HG02798 (cell line): ENCODE measurements around the gene BRF1.

Experiments used
- ATAC-seq: cut with Tn5 transposase; IDR thresholded peaks from one replicate; pipeline ENCODE4 v1.9.1; 2021; ENCODE audit warnings: mild to moderate bottlenecking; ENCODE audit not compliant: unreplicated experiment, poor library complexity

The BRF1 gene

GRCh38 chr14:105247026-105247425, 53.8 kb downstream of the BRF1 start:
- ATAC-seq, result no peak

GRCh38 chr14:105244334-105244733, 56.5 kb downstream of the BRF1 start:
- no peak for ATAC-seq

- no peak for ATAC-seq
These were observed 59.2 kb downstream of the BRF1 start for GRCh38 chr14:105241641-105242040.

GRCh38 chr14:105240811-105241576, 59.8 kb downstream of the BRF1 start:
- ATAC-seq, result no peak

- no peak for ATAC-seq
These were observed 71.6 kb downstream of the BRF1 start for GRCh38 chr14:105229099-105229655.

GRCh38 chr14:105228562-105228961, 72.2 kb downstream of the BRF1 start:
- ATAC-seq, result no peak

- no peak for ATAC-seq
These were observed 73.5 kb downstream of the BRF1 start for GRCh38 chr14:105227346-105227745.

- no peak for ATAC-seq
These were observed 74.6 kb downstream of the BRF1 start for GRCh38 chr14:105226198-105226597.

- no peak for ATAC-seq
These were observed 75.8 kb downstream of the BRF1 start for GRCh38 chr14:105224845-105225570.

GRCh38 chr14:105223770-105224544, 76.8 kb downstream of the BRF1 start:
- ATAC-seq, result no peak

GRCh38 chr14:105223260-105223659, 77.5 kb downstream of the BRF1 start:
- no peak for ATAC-seq

- ATAC-seq, result no peak
These were observed 79.1 kb downstream of the BRF1 start for GRCh38 chr14:105221598-105222178.

- no peak for ATAC-seq
These were observed 79.9 kb downstream of the BRF1 start for GRCh38 chr14:105220699-105221597.

- ATAC-seq, result no peak
These were observed 81.0 kb downstream of the BRF1 start for GRCh38 chr14:105219753-105220152.

- no peak for ATAC-seq
These were observed 81.7 kb downstream of the BRF1 start for GRCh38 chr14:105219043-105219612.

- no peak for ATAC-seq
These were observed 82.2 kb downstream of the BRF1 start for GRCh38 chr14:105218611-105219010.

- ATAC-seq, result no peak
These were observed 83.0 kb downstream of the BRF1 start for GRCh38 chr14:105217774-105218173.

- no peak for ATAC-seq
These were observed 84.1 kb downstream of the BRF1 start for GRCh38 chr14:105216490-105217247.
